WTC11 (cell line): ENCODE data around the gene KRTAP22-2.

Experiments used
- CBFB ChIP-seq: sonication (generic); formaldehyde crosslinking; IDR thresholded peaks from 2 replicates; pipeline ENCODE4 v1.8.1; 2022; ENCODE audit warnings: mild to moderate bottlenecking, low read depth, missing genetic modification reagents
- PRDM15 ChIP-seq: sonication (generic); formaldehyde crosslinking; IDR thresholded peaks from 2 replicates; pipeline ENCODE4 v1.8.0; 2022; ENCODE audit warnings: missing genetic modification reagents
- SP1 ChIP-seq: sonication (generic); formaldehyde crosslinking; conservative IDR thresholded peaks from 2 replicates; pipeline ENCODE4 v1.8.1; 2022; ENCODE audit warnings: missing genetic modification reagents
- USF1 ChIP-seq: sonication (generic); formaldehyde crosslinking; IDR thresholded peaks from 2 replicates; pipeline ENCODE4 v1.8.0; 2022; ENCODE audit warnings: mild to moderate bottlenecking, missing genetic modification reagents
- ZNF512 ChIP-seq: sonication (generic); formaldehyde crosslinking; IDR thresholded peaks from 2 replicates; pipeline ENCODE4 v1.8.1; 2022; ENCODE audit warnings: missing genetic modification reagents, borderline replicate concordance
- TF ChIP-seq, protein P1 (sequence below): fragments of 200-600 bp; IDR thresholded peaks from 2 replicates; pipeline ENCODE4 v1.8.0; 2022; ENCODE audit warnings: antibody characterized with exemption
- TF ChIP-seq, protein P2 (sequence below): fragments of 250-450 bp; sonication (Bioruptor Pico); IDR thresholded peaks from 2 replicates; pipeline ENCODE4 v1.8.0; 2021; ENCODE audit warnings: mild to moderate bottlenecking

DNA sequence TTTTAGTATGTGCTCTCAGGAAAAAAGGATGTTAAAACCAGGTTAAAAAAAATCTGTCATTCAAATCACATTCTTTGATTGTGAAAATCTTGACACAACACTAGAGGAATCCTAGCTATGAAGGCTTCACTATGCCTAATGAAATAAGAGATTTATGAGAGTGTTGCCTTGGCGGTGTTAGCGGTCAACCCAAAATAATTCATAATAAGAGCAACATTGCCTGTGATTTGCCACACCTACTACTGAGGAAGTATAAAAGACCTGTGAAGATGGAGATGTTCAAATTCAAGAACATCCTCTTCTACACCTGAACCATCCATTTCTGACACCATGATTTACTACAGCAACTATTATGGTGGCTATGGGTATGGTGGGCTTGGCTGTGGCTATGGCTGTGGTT is 25.9 kb upstream of the KRTAP22-2 start, which contains the start of gene KRTAP20-1:
- TF ChIP-seq SP1 (CRISPR knock-in tag), result no peak
- no peak for TF ChIP-seq ZNF512 (CRISPR knock-in tag)
- TF ChIP-seq, protein P1, sequence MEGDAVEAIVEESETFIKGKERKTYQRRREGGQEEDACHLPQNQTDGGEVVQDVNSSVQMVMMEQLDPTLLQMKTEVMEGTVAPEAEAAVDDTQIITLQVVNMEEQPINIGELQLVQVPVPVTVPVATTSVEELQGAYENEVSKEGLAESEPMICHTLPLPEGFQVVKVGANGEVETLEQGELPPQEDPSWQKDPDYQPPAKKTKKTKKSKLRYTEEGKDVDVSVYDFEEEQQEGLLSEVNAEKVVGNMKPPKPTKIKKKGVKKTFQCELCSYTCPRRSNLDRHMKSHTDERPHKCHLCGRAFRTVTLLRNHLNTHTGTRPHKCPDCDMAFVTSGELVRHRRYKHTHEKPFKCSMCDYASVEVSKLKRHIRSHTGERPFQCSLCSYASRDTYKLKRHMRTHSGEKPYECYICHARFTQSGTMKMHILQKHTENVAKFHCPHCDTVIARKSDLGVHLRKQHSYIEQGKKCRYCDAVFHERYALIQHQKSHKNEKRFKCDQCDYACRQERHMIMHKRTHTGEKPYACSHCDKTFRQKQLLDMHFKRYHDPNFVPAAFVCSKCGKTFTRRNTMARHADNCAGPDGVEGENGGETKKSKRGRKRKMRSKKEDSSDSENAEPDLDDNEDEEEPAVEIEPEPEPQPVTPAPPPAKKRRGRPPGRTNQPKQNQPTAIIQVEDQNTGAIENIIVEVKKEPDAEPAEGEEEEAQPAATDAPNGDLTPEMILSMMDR, result no peak
- no peak for TF ChIP-seq PRDM15 (CRISPR knock-in tag)
- no peak for TF ChIP-seq CBFB (CRISPR knock-in tag)
- no peak for TF ChIP-seq USF1 (CRISPR knock-in tag)
- TF ChIP-seq, protein P2, sequence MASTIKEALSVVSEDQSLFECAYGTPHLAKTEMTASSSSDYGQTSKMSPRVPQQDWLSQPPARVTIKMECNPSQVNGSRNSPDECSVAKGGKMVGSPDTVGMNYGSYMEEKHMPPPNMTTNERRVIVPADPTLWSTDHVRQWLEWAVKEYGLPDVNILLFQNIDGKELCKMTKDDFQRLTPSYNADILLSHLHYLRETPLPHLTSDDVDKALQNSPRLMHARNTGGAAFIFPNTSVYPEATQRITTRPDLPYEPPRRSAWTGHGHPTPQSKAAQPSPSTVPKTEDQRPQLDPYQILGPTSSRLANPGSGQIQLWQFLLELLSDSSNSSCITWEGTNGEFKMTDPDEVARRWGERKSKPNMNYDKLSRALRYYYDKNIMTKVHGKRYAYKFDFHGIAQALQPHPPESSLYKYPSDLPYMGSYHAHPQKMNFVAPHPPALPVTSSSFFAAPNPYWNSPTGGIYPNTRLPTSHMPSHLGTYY (CRISPR knock-in tag), result no peak
